K562 (cell line): ENCODE data around the gene PDGFRA.

Source experiments
- ASH1L ChIP-seq: fragments of 450-650 bp; IDR thresholded peaks from 2 replicates; pipeline ENCODE4 v1.6.1; 2018; ENCODE audit warnings: borderline replicate concordance, mild to moderate bottlenecking, low read depth; ENCODE audit not compliant: partially characterized antibody
- ATF7 ChIP-seq: fragments of 450-650 bp; IDR thresholded peaks from 2 replicates; pipeline ENCODE4 v1.7.1; 2014; ENCODE audit warnings: mild to moderate bottlenecking, moderate library complexity
- FOXM1 ChIP-seq, 2 experiments: fragments of 450-650 bp in 1 of 2; sonication (generic) in 1 of 2; formaldehyde crosslinking in 1 of 2; IDR thresholded peaks; 2 replicates each; pipeline versions ENCODE4 v1.6.1 to v1.9.0; 2017 to 2022; ENCODE audit warnings: low read depth in 2 of 2, mild to moderate bottlenecking in 2 of 2, missing genetic modification reagents in 1 of 2, moderate library complexity in 1 of 2
- L3MBTL2 ChIP-seq: fragments of 450-650 bp; IDR thresholded peaks from 2 replicates; pipeline ENCODE4 v1.6.1; 2016; ENCODE audit warnings: mild to moderate bottlenecking, moderate library complexity
- RBM22 ChIP-seq: fragments of 200-400 bp; formaldehyde crosslinking; IDR thresholded peaks from 2 replicates; pipeline ENCODE4 v1.6.1; 2018; ENCODE audit warnings: low read length, low read depth; ENCODE audit not compliant: poor library complexity, severe bottlenecking
- SMAD1 ChIP-seq: fragments of 150-350 bp; IDR thresholded peaks from 2 replicates; pipeline ENCODE4 v1.6.1; 2014; ENCODE audit warnings: low read length, low read depth; ENCODE audit not compliant: partially characterized antibody
- TRIM24 ChIP-seq, 2 experiments: fragments of 450-650 bp; IDR thresholded peaks; 2 replicates each; pipeline ENCODE4 v1.6.1; 2016
- TF ChIP-seq, protein P1 (sequence below), 2 experiments: fragments of 450-650 bp; formaldehyde crosslinking in 1 of 2; IDR thresholded peaks; 2 replicates each; pipeline versions ENCODE4 v1.4.0 to v1.6.1; 2014 to 2020; ENCODE audit warnings: mild to moderate bottlenecking in 2 of 2, borderline replicate concordance in 1 of 2, low read depth in 1 of 2
- TF ChIP-seq, protein P2 (sequence below), 3 experiments: IDR thresholded peaks in 2 of 3; conservative IDR thresholded peaks in 1 of 3; 2 replicates each; pipeline ENCODE4 v1.5.1; 2011 to 2012; ENCODE audit warnings: low read length in 3 of 3, mild to moderate bottlenecking in 3 of 3, control low read depth in 2 of 3, improper control_type of control experiment in 1 of 3, inconsistent platforms in 1 of 3, low read depth in 1 of 3, mixed read lengths in 1 of 3, moderate library complexity in 1 of 3; ENCODE audit not compliant: insufficient read depth in 2 of 3

DNA sequence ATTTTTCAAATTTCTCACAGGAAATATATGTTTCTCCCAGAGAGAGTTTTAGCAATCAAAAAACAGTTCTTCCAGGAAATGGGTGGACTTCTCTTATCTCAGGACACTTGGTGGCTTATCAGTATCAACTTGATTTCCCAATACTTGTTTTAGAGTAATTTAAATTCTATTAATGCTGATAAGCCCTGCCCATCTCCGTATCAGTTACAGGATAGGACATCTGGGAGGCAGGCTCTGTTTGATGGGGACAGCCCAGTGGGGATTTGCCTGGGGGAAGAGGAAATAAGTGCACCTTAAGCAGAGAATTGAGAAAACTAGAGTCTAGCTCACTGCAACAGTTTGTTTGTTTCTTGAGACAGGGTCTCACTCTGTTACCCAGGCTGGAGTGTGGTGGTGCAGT, 43.2 kb upstream of the PDGFRA start:
- TF ChIP-seq ASH1L (no peak), FOXM1 (IDR thresholded peaks at IDR 0.05; ENCODE audit: low read depth) (no peak), FOXM1 (CRISPR knock-in tag; IDR thresholded peaks at IDR 0.05; ENCODE audit: low read depth) (no peak), TRIM24 (IDR thresholded peaks at IDR 0.05) (no peak), RBM22 (no peak), ATF7 (no peak), SMAD1 (no peak), L3MBTL2 (no peak)
- TF ChIP-seq, protein P1, sequence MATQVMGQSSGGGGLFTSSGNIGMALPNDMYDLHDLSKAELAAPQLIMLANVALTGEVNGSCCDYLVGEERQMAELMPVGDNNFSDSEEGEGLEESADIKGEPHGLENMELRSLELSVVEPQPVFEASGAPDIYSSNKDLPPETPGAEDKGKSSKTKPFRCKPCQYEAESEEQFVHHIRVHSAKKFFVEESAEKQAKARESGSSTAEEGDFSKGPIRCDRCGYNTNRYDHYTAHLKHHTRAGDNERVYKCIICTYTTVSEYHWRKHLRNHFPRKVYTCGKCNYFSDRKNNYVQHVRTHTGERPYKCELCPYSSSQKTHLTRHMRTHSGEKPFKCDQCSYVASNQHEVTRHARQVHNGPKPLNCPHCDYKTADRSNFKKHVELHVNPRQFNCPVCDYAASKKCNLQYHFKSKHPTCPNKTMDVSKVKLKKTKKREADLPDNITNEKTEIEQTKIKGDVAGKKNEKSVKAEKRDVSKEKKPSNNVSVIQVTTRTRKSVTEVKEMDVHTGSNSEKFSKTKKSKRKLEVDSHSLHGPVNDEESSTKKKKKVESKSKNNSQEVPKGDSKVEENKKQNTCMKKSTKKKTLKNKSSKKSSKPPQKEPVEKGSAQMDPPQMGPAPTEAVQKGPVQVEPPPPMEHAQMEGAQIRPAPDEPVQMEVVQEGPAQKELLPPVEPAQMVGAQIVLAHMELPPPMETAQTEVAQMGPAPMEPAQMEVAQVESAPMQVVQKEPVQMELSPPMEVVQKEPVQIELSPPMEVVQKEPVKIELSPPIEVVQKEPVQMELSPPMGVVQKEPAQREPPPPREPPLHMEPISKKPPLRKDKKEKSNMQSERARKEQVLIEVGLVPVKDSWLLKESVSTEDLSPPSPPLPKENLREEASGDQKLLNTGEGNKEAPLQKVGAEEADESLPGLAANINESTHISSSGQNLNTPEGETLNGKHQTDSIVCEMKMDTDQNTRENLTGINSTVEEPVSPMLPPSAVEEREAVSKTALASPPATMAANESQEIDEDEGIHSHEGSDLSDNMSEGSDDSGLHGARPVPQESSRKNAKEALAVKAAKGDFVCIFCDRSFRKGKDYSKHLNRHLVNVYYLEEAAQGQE (IDR thresholded peaks at IDR 0.05; ENCODE audit: borderline replicate concordance): no peak
- TF ChIP-seq, protein P1 (CRISPR knock-in tag; IDR thresholded peaks at IDR 0.05; ENCODE audit: low read depth): no peak
- TF ChIP-seq, protein P2, sequence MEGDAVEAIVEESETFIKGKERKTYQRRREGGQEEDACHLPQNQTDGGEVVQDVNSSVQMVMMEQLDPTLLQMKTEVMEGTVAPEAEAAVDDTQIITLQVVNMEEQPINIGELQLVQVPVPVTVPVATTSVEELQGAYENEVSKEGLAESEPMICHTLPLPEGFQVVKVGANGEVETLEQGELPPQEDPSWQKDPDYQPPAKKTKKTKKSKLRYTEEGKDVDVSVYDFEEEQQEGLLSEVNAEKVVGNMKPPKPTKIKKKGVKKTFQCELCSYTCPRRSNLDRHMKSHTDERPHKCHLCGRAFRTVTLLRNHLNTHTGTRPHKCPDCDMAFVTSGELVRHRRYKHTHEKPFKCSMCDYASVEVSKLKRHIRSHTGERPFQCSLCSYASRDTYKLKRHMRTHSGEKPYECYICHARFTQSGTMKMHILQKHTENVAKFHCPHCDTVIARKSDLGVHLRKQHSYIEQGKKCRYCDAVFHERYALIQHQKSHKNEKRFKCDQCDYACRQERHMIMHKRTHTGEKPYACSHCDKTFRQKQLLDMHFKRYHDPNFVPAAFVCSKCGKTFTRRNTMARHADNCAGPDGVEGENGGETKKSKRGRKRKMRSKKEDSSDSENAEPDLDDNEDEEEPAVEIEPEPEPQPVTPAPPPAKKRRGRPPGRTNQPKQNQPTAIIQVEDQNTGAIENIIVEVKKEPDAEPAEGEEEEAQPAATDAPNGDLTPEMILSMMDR (IDR thresholded peaks at IDR 0.05 in 2 of 3, conservative IDR thresholded peaks at IDR 0.05 in 1 of 3; ENCODE audit: insufficient read depth in 2 of 3, low read depth in 1 of 3, low read length in 3 of 3): no peak
